ENCODE data around the gene PDILT.

The PDILT gene

DNA sequence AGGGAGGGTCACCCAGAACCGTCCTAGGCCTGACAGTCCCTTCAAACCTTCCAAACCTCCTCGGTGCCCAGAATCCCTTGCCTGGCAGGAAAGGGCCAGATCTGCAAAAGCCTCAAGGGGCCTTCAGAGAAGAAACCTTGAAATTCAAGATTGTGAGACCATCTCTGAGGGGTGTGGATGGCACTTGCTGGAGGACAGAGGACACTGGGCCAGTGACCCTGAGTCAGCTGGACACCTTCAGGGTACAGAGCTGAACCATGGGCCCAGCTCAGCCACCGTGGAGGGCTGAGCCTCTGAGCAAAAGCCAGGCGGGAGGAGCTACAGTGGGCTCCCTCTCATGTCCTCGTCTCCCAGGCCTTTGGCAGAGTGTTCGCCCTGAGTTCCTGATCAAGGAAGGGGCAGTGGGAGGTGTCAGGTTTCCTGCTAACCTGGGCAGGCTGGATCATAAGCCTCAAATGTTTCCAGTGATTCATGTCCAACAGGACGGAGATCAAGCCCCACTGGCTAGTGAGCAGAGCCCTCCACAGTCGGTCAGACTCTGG is 3.0 kb downstream of the PDILT start:
- DNase-seq = no peak

DNA sequence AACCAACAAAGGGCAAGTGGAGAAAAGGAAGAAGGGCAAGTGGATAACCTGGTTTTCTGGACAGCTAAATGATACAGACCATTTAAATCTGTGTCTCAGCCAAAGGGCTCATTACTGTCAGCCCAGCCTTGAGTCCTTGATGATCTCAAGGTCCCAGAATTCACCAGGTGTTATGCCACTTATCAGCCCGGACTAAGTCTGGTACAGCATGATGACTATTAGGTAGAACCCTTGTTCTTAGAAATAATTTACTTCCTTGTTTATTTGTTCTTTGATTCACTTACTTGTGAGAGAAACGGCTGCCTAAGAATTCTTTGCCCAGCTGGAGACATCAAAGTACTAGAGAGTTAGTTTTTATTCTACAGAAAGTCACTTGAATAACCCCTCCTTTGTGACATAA is 3.5 kb downstream of the PDILT start:
- DNase-seq = no peak

DNA sequence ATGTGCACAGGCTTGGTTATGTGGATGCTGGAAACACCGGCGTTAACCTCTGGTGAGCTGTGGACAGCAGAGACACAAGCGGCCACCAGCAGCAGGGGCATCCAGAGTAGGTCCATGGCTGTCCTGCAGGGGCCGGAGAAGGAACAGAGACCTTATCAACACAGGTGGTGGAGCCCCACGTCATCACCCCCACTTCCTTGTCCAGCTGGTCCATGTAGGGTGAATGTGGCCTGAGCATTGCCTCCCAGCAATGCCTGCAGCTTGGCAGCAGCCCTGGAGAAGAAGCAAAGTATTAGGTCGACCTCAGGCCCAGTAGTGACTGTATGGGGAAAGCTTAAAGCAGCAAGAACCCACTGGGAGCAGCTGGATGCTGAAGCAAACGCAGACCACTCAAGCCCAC is 5.4 kb downstream of the PDILT start:
- DNase-seq = no peak

DNA sequence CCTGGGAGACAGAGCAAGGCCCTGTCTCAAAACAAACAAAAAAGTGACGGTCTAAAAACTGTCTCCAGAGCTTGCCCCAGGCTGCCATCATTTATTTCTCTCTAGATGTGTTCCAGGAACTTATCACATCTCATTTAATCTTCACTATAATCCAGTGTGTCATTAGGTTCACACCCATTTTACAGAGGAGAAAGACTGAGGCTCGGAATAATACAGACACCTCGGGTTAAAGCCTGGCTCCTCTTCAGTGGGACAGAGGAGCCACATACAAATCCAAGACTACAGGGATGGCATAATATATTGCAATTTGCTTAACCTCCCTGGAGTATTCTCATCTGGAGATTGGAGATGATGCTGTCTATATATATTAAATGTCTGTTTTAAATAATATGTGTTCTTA is 5.9 kb downstream of the PDILT start:
- no peak for DNase-seq

DNA sequence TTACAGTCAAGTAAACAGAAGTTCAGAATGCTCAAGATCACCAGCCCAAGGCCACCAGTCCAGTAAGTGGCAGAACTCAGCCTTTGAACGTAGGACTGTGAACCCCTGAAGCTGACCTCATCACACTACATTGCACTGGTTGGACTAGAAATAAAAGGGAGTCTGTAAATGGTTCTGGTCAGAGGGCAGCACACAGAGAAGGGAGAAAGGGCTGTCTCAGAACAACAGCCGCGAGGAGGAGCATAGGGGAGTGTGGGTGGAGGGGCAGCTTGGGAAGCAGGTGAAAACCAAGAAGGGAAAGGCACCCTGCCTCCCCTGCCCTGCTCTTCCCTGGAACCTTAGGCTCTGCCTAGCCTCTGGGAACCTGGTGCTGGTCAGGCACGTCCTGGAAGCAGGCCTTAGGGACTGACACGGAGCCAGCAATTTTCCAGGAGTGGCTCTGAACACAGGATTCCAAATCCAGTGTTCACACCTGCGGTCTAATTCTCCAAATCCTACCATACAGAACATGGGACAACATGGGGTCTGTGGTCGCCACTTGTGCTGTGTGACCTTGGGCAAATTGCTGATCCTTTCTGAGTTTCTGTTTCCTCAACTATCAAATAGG is 7.0 kb downstream of the PDILT start:
- DNase-seq = no peak

DNA sequence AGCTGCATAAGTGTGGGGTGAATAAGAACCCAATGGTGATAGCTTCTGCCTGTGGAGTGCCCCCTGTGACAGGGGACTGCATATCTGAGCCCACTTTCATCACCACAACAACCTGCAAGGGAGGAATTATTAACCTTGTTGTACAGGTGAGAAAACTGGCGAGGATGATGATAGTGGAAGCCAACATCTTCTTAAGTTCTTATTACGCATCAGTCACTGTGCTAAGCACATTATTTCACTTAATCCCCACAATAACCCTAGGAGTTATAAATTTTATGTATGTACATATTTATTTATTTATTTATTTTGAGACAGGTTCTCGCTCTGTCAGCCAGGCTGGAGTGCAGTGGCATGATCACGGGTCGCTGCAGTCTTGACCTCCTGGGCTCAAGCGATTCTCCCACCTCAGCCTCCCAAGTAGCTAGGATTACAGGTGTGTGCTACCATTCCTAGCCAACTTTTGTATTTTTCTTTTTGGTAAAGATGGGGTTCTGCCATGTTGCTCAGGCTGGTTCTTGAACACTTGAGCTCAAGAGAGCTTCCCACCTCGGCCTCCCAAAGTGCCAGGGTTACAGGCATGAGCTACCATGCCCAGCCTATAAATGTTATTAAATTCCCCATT is 7.6 kb downstream of the PDILT start:
- no peak for DNase-seq

DNA sequence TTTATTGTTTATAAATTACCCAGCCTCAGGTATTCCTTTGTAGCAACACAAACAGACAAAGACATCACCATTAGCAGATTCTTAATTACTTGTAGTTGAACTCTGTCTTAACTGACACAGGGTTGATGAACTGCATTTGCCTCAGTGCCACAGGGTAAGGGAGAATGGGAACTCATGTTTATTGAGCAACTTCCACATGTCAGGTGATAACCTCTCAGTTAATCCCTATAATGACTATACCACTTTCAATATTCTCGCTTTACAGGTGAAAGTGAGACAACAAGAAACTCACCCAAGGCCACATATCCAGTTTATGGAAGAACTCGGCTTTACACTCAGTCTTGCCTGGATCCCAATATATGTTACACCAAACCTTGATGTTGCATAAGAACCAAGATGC is 8.6 kb downstream of the PDILT start:
- DNase-seq = no peak

DNA sequence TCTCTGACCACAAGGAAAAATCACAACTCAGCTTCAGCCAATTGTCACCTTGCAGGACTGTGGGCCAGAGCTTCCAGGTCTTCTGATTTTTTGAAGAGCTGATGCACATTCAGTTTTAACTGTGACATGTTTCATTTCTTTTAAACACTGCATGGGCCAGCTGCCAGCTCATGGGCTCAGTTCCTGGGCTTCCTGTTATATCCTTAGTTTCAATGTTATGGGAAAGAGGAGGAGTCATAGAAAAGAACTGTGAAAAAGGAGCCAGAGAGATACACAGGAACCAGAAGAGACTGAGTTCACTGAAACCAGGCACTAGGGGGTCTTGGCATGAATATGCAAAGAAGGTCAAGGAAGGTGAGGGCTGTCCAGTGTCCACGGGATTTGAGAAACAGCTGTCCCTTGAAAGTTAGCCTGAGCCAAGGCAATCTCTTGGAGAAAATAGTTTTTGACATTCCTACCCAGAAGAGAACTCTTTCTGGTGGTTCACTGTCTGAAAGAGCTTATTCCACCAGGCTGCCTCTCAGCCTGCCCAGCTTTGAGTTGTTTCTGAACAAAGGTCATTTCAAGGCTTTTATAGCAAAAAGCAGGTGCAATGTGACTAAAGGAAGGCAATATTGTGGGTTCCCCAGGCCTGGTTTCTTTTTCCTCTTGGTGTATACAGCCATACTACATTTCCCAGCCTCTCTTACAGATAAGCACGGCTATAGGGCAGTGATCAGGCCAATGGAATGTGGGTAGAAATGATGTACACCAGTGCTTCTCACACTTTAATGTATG is 10.5 kb downstream of the PDILT start:
- no peak for DNase-seq

DNA sequence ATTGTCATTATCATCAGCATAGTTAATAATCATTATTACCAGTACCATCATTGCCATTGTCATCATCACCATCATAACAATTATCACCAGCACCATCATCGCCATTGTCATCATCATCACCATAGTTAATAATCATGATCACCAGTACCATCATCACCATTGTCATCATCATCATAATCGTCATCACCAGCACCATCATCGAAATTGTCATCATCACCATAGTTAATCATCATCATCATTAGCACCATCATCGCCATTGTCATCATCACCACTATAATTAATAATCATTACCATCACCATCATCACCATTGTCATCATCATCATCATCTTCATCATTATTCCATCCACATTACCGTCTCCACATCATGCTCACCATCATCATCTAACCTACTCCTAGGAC is 13.5 kb downstream of the PDILT start:
- DNase-seq = no peak

DNA sequence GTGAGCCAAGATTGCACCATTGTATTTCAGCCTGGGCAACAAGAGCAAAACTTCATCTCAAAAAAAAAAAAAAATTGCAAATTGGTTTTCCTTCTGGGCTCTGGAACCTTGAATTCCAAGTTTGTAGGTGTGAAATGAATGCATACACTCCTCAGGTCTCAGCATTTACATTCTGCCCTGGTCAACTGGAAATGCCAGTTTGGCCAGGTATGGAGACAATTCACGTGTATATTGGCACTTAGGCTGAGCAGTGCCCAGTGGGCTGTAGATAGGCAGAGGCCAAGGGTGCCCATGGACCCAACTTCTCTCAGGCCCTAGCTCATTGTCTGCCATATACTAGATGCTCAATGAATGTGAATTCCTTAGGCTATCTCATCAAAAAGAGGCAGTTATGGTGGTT is 15.7 kb downstream of the PDILT start:
- no peak for DNase-seq

DNA sequence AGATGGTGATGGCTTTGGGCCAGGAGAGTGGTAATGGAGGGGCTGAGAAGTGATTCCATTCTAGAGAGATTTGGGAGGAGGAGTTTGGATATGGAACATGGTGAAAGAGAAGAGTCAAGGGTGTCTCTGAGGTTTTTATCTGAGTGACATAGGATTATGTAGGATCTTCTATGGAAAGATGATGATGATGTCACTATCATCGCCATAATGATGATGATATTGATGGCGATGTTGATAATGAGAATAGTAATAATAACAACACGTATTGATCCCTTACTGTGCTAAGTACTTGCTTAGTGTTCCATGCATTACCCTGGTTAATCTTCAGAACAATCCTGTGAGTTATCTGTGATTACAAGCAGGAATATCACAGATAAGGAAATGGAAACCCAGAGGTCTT is 16.6 kb downstream of the PDILT start:
- DNase-seq = no peak

DNA sequence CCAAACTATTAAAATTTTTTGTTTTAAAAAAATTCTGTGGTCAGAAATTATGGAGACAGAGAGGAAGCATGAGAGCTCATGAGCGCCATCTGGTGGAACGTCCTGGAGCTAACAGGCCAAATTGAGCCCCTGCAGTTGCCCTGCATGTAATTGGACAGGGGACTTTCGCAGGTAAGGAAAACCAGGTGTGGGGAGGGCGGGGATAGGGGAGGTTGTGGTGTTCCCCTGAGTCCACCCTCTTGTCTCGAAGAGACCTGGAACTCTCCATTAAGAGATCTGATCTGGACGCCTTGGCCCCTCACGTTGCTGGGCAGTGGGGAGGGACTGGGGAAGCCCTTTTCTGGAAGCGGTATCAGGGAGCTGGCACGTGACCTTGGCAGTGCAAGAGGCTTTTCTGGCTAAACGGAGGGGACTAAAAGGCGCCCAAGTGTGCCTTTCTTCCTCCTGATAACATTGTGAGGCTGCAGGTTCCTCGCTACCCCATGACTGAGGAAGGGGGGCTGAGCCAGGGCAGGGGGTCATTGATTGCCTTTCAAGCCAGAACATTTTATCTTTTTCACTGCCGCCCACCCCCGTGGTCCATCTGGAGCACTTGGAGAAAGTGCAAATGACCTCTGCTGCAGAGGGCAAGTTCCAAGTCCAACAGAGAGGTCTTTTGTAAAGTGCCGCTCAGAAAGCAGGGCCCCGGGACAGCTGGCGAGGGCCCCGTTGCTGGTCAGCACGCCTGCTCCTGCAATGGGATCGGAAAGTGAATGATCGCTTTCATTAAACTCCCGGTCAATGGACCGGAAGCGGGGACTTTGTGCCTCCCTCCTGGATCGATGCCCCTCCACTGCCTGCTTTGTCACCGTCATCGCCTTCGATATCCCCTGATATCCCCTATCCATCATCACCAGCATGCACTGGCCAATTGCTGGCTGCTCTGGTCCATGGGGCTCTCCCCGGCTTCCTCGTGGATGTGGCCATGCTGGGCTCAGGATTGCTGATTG is 18.4 kb downstream of the PDILT start:
- DNase-seq = peak in 10 of 14 donors; percentile 16 to 74 (median 38)

DNA sequence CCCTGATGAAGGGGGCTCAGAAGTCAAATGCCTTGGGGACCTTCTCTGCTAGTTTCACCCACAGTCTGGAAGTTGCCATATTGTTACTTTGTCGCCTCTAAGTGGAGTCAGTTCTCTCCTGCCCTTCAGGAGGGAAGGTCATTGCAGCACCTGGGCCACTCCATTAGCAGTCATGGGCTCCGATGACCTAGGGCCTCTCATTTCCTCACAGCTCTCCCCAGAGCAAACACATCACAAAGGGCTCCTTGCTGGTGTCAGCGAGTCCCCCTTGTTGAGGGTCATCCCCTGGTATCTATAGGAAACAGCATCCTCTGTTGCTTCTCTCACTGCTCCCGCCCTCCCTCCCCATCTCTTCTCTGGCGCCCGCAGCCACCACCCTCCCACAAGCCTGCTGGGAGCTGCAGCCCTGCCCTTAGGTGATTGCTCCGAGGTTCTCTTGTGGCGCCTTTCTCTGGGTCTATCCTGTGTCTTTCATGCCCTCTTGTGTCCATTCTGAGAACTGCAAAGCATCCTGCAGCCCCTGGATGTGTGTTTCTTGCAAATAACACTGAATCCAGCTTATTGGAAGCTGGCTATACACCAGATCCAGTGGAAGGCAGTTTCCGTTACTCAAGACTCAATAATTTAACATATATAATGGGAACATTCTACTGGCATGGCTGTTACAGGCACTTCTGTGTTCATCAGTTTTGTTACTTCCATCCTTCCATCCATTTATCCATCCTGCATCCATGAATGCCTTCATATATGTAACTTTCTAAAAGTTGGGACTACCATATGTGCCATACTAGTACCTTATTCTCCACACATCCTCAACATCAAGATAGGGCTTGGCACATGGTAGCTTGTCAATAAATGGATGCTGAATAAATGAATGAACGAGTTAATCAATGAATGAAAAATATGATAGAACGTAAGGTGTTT is 21.2 kb downstream of the PDILT start:
- DNase-seq = peak in 12 of 14 donors; percentile 1 to 31 (median 10)

DNA sequence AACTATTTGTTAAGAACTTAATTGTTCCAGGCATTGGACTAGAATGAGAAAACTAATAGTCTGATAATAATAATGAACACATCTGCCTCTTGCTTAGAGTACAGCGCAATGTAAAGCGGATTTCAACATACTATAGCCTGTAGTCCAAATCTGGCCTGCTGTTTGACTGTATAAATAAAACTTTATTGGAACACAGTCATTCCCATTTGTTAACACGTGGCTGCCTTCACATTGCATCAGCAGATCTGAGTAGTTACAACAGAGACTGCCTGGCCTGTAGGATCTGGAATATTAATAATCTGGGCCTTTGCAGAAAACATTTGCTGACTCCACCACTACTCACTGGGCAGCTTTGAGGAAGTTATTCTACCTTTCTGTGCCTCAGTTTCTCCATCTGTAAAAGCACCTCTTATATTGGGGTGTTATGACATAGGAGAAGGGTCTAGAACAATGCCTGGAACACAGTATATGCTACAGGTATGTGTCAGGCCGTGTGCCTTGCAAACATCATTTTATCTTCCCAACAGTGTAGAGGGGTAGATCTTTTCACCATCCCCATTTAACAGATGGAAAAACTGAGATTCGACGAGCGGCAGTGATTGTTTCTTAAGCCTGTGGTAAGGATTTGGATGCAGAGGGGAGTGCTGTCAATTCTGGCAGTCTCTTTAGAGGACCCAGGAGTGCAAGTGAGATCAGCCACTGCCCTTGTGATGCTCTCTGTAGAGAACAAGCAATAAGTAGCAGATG is 22.2 kb downstream of the PDILT start:
- no peak for DNase-seq

DNA sequence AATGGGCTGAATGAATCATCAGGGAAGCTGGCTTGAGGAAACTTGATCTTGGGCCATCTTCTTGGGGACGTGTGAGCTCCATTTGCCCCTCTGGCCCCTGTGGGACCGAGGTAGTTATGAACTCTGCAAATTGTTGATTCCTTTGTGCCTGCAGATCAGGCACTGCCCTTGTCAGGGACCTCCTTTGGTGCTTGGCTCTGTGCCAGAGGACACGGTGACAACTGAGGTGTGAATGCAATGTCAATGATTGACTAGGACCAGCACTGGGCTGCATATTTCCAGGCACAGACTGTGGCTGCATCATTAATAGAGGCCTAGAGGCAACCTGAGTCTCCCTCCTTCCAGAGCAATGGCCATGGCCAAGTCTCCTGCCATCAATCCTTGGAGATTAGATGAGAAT is 23.8 kb downstream of the PDILT start:
- no peak for DNase-seq

DNA sequence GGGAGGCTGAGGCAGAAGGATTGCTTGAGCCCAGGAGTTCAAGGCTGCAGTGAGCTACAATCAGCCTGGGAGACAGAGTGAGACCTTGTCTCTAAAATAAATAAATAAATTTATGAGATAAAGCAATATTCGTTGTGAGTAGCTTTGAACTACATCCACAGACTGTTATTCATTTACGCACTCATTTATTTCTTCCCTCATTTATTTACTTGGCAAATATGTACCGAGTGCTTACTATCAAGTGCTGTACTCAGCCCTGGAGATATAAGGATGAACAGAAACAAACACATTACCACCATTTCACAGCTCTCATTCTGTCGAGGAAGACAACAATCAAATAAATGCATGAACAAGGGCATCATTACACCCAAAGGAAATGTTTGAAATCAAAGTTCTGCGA is 27.4 kb downstream of the PDILT start:
- DNase-seq = no peak

DNA sequence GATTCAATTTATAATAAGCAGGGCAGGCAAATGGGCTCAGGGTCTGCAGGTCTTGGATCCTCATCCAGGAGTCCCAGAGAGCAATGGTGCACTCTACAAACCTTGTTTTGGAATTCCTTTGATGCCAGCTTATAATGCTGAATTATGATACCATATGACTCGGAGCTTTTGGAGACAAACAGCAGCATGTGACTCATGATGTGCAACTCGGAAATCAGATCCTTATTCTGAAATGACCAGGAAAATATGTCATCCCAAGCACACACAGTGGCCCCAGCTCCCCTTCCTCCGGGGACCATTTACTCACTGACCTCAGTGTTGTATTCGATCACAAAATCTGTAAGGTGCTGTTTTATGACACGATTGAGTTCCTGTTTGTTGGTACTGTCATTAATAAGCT is 31.8 kb downstream of the PDILT start:
- no peak for DNase-seq

DNA sequence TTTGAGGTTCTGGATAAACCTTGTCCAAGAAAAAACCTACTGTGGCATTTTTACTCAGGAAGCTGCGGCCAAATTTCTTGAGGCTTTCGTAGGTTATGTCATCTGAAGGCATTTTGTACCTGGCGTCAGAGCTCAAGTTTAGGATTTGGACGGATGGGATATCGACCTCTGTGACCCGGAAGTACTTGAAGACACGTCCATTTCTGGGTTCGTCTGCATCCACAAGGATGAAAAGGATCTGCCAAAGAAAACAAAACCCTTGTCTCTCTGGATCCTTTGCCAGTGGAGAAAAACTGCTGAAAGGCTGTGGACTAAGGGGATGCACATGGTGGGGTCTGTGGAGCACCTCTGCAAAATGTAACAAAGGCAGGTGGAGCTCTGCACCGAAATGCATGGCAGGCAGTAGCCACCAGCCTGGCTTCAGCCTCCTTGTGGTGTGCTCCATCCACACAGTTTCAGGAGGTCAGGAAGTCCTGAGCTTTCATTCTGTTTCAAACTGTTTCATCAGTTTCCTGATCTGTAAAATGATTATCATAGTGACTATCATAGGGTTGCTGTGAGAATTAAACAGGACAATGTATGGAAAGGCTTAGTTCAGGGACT is 35.0 kb downstream of the PDILT start:
- no peak for DNase-seq

DNA sequence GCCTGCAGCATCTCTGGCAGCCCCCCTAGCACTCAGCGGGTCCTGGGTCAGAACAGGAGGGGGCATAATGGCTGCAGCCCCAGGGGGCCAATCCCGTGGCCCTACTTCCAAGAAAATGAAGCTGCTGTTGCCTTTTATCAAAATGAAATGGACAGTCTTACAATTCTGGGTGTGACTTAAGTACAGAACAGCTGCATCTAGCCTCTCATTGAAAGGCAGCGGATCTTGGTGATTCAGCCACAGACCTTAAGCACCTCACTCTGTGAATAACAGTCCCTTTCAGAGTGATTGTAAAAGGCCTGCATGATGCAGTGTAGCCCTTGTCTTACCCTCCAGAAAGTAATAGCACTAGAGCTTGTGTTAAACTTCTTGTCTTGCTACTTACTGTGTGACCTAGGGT is 40.5 kb downstream of the PDILT start:
- no peak for DNase-seq

DNA sequence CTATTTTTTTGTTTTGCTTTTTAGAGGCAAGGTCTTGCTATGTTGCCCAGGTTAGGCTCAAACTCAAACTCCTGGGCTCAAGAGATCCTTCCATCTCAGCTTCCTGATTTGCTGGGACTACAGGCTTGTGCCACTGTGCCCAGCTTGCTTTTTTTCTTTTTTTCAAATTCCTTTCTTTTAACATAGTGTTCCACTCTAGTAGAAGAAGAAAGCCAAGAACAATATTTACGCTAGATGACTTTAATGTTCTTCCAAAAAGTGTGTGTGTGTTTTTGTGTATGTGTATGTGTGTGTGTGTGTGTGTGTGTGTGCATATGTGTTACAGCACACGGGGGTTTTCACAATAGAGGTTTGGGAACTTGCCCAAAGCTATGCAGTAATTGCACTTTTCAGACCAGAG is 41.3 kb downstream of the PDILT start:
- DNase-seq = no peak
